GM12892 (cell line): Measurements from ENCODE around the gene TNNC2.
"Not testable (repeated sequence)": the region's sequence is repeated elsewhere in the genome, so short reads cannot be mapped to it uniquely, and the experiment has no call there.

ENCODE experiments used
- POLR2A ChIP-seq: IDR thresholded peaks from 2 replicates; pipeline ENCODE4 v1.6.1; 2011; ENCODE audit warnings: low read depth, low read length, control low read depth
- POLR2AphosphoS5 ChIP-seq: IDR thresholded peaks from 2 replicates; pipeline ENCODE4 v1.6.1; 2011; ENCODE audit warnings: low read depth, low read length, control low read depth

- TF ChIP-seq POLR2A, POLR2AphosphoS5: not testable (repeated sequence)
Measured at GRCh38 chr20:45797955-45798354, 29.2 kb downstream of the TNNC2 start.
